ENCODE data around the gene RGS7.

RGS7 gene

GRCh38 chr1:241357366-241358340 lies 648 bp upstream of the RGS7 start:
- Mint-ChIP-seq H3K27ac (no peak overlapping the region), H3K9me3 (peaks cover 0 to 5% of the 10 kb centered on the region in 2 donors), H3K36me3 (ENCODE audit: insufficient read depth) (no peaks in the 10 kb centered on the region), H3K4me3 (peak overlapping the region in 1 of 2 donors; percentile 37), H3K27me3 (peaks cover 19 to 25% of the 10 kb centered on the region in 2 donors), H3K4me1 (ENCODE audit: low read depth in 2 of 2) (no peaks in the 10 kb centered on the region)
- DNase-seq (no peak), ATAC-seq (replicated peaks) (no peak)

- ATAC-seq (replicated peaks) (no peak), DNase-seq (no peak)
- Mint-ChIP-seq H3K9me3 (peaks cover 0 to 1% of the 10 kb centered on the region in 2 donors), H3K27ac (no peak overlapping the region), H3K27me3 (peaks cover 19 to 25% of the 10 kb centered on the region in 2 donors), H3K36me3 (ENCODE audit: insufficient read depth) (no peaks in the 10 kb centered on the region), H3K4me3 (no peak overlapping the region), H3K4me1 (ENCODE audit: low read depth in 2 of 2) (no peaks in the 10 kb centered on the region)
Observed at GRCh38 chr1:241356187-241356518, 852 bp downstream of the RGS7 start.

GRCh38 chr1:241355311-241356010 lies 1.5 kb downstream of the RGS7 start:
- H3K27ac Mint-ChIP-seq = no peak overlapping the region
- H3K9me3 Mint-ChIP-seq = peaks cover 0 to 1% of the 10 kb centered on the region in 2 donors
- DNase-seq (no peak), ATAC-seq (replicated peaks) (no peak)
- no peak overlapping the region for H3K4me3 Mint-ChIP-seq
- no peaks in the 10 kb centered on the region for H3K36me3 Mint-ChIP-seq (ENCODE audit: insufficient read depth)
- peaks cover 17 to 25% of the 10 kb centered on the region in 2 donors for H3K27me3 Mint-ChIP-seq
- no peaks in the 10 kb centered on the region for H3K4me1 Mint-ChIP-seq (ENCODE audit: low read depth in 2 of 2)

GRCh38 chr1:241352401-241352800 lies 4.6 kb downstream of the RGS7 start:
- H3K4me1 Mint-ChIP-seq (ENCODE audit: low read depth in 2 of 2) = no peaks in the 10 kb centered on the region
- peaks cover under 1 to 12% of the 10 kb centered on the region in 2 donors for H3K27me3 Mint-ChIP-seq
- no peak overlapping the region for H3K4me3 Mint-ChIP-seq
- no peak for ATAC-seq (replicated peaks)
- H3K9me3 Mint-ChIP-seq = peaks cover 0 to 1% of the 10 kb centered on the region in 2 donors
- DNase-seq = no peak
- no peak overlapping the region for H3K27ac Mint-ChIP-seq
- H3K36me3 Mint-ChIP-seq (ENCODE audit: insufficient read depth) = no peaks in the 10 kb centered on the region

DNA sequence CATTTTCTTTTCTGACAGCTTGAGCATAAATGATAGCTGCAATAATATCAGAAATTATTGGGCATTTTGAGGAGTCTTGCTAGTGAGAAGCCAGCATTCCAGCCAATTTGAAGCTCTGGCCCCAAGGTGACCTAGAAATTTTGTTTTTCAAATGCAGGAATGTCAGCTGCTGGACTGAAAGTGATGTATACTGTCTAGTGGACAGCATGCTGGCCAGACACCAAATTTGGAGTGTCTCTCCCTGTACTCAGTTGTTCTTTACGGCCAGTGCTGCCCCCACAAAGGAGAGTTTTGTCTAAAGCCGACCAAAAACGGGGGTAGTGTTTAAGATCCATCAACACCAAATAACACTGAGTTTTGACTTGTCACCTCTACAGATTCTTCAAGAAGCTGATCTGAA lies 5.2 kb downstream of the RGS7 start:
- no peak for ATAC-seq (replicated peaks)
- H3K27me3 Mint-ChIP-seq = peaks cover 0 to 12% of the 10 kb centered on the region in 2 donors
- no peaks in the 10 kb centered on the region for H3K4me1 Mint-ChIP-seq (ENCODE audit: low read depth in 2 of 2)
- no peak for DNase-seq
- H3K4me3 Mint-ChIP-seq = no peak overlapping the region
- H3K9me3 Mint-ChIP-seq = peaks cover 0 to 1% of the 10 kb centered on the region in 2 donors
- H3K36me3 Mint-ChIP-seq (ENCODE audit: insufficient read depth) = no peaks in the 10 kb centered on the region
- no peak overlapping the region for H3K27ac Mint-ChIP-seq

- no peak for DNase-seq
- H3K36me3 Mint-ChIP-seq (ENCODE audit: insufficient read depth) = peaks cover 3% of the 10 kb centered on the region
- no peak overlapping the region for H3K4me3 Mint-ChIP-seq
- no peaks in the 10 kb centered on the region for H3K27me3 Mint-ChIP-seq
- H3K27ac Mint-ChIP-seq = no peak overlapping the region
- peaks cover 0 to 5% of the 10 kb centered on the region in 2 donors for H3K9me3 Mint-ChIP-seq
- no peak for ATAC-seq (replicated peaks)
- H3K4me1 Mint-ChIP-seq (ENCODE audit: low read depth in 2 of 2) = no peaks in the 10 kb centered on the region
Observed at GRCh38 chr1:241343956-241344355, 13.0 kb downstream of the RGS7 start.

DNA sequence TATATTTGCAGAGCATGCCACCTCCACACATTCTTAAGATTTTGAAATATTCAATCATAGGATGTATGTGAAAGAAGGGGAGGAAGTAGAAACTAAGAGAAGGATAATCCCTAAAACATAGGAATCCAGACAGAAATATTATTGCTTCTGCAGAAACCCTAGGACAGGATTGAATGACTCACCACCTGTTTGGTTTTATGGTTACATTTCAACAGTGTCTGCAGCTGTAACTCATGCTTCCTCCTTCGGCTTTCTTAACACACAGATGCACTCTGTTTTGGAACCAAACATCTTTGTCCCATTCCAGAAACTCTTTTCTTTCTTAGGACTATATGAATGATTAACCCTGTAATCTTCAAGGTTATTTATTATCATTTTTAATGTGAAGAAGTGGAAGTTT lies 20.7 kb downstream of the RGS7 start:
- peaks cover 0 to under 1% of the 10 kb centered on the region in 2 donors for H3K9me3 Mint-ChIP-seq
- H3K4me3 Mint-ChIP-seq = no peak overlapping the region
- H3K27me3 Mint-ChIP-seq = no peaks in the 10 kb centered on the region
- no peaks in the 10 kb centered on the region for H3K36me3 Mint-ChIP-seq (ENCODE audit: insufficient read depth)
- no peaks in the 10 kb centered on the region for H3K4me1 Mint-ChIP-seq (ENCODE audit: low read depth in 2 of 2)
- no peak overlapping the region for H3K27ac Mint-ChIP-seq
- no peak for ATAC-seq (replicated peaks)
- DNase-seq = no peak

DNA sequence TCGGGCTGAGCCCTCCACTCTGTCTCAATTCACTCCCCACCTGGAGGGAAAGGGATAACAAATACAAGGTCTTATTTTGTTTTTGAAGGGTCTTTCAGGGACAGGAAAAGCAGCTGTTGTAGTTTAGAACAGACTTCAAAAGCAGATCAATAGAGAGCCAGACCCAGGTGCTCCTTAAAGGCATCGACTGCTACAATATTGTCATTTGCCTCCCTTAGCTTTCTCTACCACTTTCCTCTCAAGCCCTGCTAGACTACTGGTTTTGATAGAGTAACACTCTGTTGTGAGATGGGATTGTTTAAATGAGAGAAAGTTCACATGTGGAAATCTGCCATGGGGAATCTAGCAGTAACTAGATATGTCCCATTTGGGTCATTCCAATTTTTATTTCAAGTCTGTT lies 24.0 kb downstream of the RGS7 start:
- Mint-ChIP-seq H3K4me1 (ENCODE audit: low read depth in 2 of 2) (no peaks in the 10 kb centered on the region), H3K27ac (no peak overlapping the region), H3K36me3 (ENCODE audit: insufficient read depth) (no peaks in the 10 kb centered on the region), H3K27me3 (no peaks in the 10 kb centered on the region), H3K9me3 (peaks cover 0 to 2% of the 10 kb centered on the region in 2 donors), H3K4me3 (no peak overlapping the region)
- DNase-seq = no peak
- ATAC-seq (replicated peaks) = no peak

DNA sequence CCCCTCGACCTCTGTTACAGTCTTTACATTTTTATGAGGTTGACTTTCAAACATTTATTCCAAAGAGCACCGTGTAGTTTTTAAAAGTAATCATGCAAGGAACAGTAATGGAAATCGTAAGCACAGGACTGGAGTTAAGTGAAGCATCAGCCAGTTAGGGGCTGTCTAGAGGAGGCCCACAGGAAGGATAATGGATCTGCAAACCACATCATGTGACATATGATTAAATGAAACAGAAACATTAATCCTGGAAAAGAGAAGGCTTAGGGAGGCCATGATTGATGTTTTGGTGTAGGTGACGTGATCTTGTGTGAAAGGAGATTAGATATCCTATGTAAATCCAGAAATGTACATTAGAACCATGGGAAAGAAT lies 25.0 kb downstream of the RGS7 start:
- DNase-seq (no peak), ATAC-seq (replicated peaks) (no peak)
- H3K27ac Mint-ChIP-seq = no peak overlapping the region
- peaks cover 0 to 2% of the 10 kb centered on the region in 2 donors for H3K9me3 Mint-ChIP-seq
- H3K4me3 Mint-ChIP-seq = no peak overlapping the region
- no peaks in the 10 kb centered on the region for H3K27me3 Mint-ChIP-seq
- H3K36me3 Mint-ChIP-seq (ENCODE audit: insufficient read depth) = no peaks in the 10 kb centered on the region
- no peaks in the 10 kb centered on the region for H3K4me1 Mint-ChIP-seq (ENCODE audit: low read depth in 2 of 2)

- Mint-ChIP-seq H3K27me3 (no peaks in the 10 kb centered on the region), H3K27ac (no peak overlapping the region), H3K4me3 (no peak overlapping the region), H3K36me3 (ENCODE audit: insufficient read depth) (no peaks in the 10 kb centered on the region), H3K9me3 (peaks cover 2 to 5% of the 10 kb centered on the region in 2 donors), H3K4me1 (ENCODE audit: low read depth in 2 of 2) (no peaks in the 10 kb centered on the region)
- ATAC-seq (replicated peaks) (no peak), DNase-seq (no peak)
Observed at GRCh38 chr1:241331328-241332036, 25.5 kb downstream of the RGS7 start.

DNA sequence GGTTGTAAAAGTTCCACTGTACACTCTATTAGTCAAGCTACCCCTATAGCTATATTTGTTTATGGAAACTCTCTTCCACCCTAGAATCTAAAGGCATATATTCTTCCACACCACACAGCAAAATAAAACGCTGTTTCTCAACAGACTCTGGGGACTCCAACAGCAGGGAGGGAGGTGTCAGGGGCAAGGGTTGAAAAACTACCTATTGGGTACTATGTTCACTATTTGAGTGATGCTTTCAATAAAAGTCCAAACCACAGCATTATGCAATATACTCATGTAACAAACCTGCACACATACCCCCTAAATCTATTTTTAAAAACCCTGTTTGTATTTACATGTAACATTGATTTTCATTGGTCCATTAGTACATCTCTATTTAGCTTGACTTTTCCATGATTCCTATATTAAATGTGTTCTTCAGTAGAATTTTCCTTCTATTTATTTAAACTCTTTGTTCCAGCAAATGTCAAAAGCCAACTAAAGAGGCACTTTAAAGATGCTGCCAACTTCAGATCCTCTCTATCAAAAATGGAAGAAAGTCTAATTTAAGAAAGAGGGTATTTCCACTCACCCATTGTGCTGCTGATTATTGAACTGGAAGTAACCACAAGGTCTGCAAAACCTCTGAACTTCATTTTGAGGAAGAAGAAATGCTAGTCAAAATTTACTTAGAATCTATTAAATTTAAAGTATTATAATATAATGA lies 26.2 kb downstream of the RGS7 start:
- DNase-seq (no peak), ATAC-seq (replicated peaks) (no peak)
- Mint-ChIP-seq H3K27ac (no peak overlapping the region), H3K36me3 (ENCODE audit: insufficient read depth) (no peaks in the 10 kb centered on the region), H3K4me1 (ENCODE audit: low read depth in 2 of 2) (no peaks in the 10 kb centered on the region), H3K9me3 (peaks cover 2 to 7% of the 10 kb centered on the region in 2 donors), H3K4me3 (no peak overlapping the region), H3K27me3 (no peaks in the 10 kb centered on the region)

GRCh38 chr1:241325456-241325855 lies 31.5 kb downstream of the RGS7 start:
- no peaks in the 10 kb centered on the region for H3K4me1 Mint-ChIP-seq (ENCODE audit: low read depth in 2 of 2)
- H3K27ac Mint-ChIP-seq = no peak overlapping the region
- no peak overlapping the region for H3K4me3 Mint-ChIP-seq
- peaks cover 4 to 21% of the 10 kb centered on the region in 2 donors for H3K9me3 Mint-ChIP-seq
- no peaks in the 10 kb centered on the region for H3K27me3 Mint-ChIP-seq
- no peak for ATAC-seq (replicated peaks)
- no peaks in the 10 kb centered on the region for H3K36me3 Mint-ChIP-seq (ENCODE audit: insufficient read depth)
- DNase-seq = no peak

Measured in effector memory CD8-positive, alpha-beta T cell (primary cell).